Superior temporal gyrus (tissue), 1 donor: ENCODE measurements around the gene DLL1.
"Not testable (repeated sequence)": the region's sequence is repeated elsewhere in the genome, so short reads cannot be mapped to it uniquely, and the experiment has no call there.

Source experiments
- DNase-seq: peaks from one replicate; pipeline ENCODE4 v3.0.0-alpha.2; 2016; ENCODE audit errors: extremely low spot score

Gene DLL1

DNA sequence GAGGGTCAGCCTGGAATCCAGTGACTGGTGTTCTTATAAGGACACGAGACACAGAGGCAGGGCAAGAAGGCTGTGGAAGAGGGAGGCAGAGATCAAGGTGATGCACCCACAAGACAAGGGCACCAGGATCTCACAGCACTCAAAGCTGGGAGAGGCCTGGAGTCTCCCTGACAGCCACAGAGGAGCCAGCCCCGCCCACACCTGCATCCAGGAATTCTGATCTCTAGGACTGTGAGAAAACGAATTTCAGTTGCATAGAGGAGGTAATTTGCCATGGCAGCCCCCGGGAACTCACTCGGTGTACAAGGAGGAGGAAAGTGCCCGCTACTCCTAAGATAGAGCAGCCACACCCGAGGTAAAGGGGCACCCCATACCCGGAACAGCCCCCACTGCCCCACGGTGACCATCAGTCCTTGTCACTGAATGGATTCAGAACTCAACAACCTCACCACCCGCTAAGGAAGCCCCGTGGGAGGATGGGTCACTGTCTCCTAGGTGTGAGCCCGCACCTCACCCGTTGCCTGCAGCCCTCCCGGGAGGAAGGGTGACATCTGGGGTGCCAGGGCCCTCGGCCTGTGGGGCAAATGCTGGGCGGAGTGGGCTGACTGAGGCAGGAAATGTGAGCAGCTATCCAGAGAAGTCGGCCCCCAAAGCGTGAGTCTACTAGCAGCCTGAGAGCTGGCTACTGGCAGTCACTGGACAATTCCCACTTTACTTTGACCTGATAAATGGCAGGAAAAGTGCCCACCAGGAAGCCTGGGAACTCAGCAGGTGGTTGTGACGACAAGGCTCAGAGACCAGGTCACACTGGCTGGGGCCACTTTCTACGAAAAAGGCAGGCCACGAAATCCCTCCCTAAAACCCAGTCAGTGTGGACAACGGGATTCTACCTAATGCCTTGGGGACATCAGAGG is 22.4 kb downstream of the DLL1 start:
- no peak for DNase-seq

DNA sequence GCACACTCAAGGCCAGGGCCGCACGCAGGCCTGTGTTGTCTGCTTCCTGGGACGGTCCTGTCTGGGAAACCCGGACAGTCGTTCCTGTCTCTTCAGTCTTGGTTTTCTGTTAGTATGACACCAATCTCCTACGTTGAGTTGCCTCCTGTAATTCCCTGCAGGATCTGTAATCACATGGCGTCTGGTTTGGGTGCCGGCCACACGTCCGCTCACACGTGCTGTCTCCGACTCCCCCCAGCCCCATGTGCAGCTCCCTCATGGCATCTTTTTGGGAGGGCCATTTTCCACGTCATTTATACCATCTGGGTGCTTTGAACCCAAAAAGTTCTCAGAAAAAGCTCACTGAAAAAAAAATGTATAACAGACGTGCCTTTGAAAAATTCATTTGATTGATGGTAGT is 23.2 kb downstream of the DLL1 start:
- no peak for DNase-seq

DNA sequence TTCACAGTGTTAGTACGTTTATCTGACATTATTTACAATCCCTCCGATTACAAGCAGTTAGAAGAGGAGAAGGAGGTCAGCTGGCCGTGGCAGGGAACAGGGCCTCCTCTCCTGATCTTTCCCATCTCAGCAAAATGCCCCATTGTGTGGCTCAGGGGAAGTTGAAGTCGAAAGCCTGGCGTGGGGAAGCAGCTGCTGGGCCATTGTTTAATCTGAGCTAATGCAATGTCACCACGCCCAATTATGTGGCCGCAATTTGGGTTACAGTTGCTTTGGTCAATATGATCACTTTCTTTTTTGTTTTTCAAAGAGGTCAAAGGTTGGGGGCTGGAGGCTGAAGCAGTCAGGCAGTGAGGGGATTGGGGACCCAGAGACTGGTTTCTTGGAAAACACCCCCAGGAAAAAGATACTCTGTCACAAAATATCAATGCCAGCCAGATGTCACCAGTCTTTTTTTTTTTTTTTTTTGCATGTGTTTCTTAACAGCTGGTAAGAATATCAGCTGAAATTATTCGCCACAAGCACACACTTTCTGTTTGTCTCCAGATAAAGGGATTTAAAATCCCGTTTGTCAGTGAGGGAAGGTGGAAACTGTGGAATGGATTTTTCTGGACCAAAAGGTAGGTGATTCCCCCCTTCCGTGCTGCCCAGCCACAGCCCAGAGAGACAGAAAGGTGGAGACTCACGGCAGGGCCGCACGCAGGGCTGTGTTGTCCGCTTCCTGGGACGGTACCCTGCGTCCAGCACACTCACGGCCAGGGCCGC is 24.6 kb downstream of the DLL1 start:
- DNase-seq = peak; percentile 87

DNA sequence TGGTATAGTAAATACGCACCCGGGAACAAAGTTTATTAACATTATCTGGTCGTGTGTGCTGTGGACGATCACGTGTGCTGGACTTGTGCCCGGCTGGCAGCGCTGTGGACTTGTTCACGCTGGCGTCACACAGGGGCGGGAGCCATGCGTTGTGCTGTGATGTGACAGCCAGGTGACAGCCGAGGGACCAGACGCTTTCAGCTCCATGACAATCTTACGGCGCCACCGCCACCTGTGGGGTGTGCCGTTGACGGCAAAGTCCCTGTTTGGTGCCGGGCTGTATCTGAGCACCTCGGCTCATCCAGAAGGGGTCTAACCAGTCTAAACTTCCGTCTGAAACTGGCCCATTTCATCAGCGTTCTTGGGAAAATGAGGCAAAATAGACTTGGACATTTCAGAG is 25.2 kb downstream of the DLL1 start:
- peak; percentile 84 for DNase-seq

DNA sequence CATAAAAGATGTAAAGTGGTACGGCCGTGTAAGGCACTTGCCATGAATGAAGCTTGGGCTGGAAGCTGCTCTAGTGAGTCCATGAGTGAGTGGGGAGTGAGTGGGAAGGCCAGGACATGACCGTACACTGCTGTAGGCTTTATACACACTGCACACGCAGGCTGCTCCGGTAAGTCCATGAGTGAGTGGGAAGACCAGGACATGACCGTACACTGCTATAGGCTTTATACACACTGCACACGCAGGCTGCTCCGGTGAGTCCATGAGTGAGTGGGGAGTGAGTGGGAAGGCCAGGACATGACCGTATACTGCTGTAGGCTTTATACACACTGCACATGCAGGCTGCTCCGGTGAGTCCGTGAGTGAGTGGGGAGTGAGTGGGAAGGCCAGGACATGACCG is 26.2 kb downstream of the DLL1 start:
- DNase-seq = not testable (repeated sequence)

DNA sequence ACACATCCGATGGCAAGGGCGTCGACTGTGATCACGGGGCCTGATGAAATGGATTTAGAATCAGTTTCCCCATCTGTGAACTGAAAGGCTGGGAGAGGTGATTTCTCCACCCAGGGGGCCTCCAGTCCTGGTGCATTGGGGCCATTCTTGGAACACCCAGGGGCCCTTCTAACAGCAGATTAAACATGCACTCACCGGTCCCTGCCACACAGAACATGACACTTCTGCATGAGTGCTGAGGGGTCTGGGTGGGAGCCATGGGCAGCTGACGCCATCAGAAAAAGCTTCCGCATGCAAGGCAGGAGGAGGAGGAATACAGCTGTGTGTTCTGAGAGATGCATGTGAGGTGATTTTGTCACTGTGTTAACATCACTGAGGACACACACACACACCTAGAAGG is 26.8 kb downstream of the DLL1 start:
- DNase-seq = no peak

DNA sequence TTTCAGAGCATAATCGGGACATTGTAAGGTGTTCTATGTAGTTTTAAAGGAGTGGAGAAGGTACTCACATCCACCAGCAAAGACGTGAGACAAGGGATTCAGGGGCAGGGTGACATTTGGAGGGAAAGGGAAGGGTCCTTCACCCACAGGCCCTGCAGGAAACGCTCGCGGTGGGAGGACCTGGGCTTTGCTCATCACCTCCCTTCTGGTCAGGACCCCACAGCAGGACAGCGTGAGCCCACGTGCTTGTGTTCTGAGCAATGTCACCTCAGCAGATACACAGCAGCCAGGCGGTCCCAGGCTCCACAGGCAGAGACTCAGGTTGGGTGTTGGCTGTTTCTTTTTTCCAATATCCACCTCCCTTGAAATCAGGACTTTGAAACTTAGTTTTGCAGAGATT is 27.5 kb downstream of the DLL1 start:
- no peak for DNase-seq

DNA sequence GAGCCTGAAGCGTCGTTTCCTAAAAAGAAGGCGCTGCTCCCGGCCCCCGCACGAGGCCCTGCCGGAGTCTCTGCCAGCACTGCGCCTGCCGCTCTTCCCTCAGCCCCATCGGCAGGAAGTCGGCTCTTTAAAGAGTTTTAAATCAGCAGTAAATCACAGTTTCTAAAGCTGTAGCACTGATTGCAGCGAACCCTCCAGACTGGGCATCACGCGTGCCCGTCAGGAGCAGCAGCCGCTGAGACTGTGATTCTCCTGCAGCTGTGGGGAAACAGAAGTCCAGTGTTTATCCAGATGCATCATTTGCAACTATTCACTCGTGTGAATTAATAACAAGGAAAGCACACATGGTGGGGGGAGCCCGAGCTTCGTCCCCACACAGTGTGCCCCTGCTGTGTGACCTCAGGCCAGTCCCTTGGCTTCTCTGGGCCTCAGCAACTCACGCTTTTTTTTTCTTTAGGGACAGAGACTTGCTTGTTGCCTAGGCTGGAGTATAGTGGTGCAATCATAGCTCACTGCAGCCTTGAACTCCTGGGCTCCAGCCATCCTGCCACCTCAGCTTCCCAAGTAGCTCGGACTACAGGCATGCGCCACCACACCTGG is 28.3 kb downstream of the DLL1 start:
- DNase-seq = peak; percentile 83

DNA sequence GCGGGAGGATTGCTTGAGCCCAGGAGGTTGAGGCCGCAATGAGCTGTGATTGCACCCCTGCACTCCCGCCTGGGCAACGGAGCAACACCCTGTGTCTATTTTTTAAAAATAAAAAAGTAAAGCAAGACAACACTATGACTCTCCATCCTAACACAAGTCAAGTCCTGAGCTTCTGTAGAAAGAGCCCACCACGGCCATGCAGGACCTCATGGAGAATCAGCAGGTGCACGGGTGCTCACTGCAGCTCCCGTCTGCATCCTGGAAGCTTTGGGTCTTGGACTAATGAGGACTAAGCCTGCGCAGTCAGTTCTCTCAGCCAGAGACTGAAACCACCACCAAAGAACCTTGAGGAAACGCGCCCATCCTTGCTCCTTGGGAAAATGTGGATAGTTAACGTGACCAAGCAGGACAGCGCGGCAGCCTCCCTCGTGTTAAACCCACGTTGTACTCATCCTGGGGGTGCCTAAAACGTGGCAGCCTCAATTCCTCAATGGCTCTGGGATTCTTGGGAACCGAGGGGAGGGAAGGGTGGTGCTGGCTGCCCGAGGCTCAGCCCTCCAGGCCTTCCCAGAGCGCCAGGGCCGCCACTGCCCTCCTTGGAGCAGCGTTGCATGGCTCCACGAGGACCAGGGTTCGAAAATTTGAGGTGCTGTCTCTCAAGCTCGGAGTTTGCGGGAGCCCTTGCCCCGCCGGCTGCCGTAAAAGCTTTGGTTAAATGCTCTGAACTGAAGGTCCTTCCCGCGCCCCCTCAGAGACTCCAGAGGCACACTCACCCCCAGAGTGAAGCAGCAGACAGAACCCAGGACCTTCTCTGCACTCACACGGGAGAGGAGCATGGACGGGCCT is 29.0 kb downstream of the DLL1 start:
- no peak for DNase-seq

DNA sequence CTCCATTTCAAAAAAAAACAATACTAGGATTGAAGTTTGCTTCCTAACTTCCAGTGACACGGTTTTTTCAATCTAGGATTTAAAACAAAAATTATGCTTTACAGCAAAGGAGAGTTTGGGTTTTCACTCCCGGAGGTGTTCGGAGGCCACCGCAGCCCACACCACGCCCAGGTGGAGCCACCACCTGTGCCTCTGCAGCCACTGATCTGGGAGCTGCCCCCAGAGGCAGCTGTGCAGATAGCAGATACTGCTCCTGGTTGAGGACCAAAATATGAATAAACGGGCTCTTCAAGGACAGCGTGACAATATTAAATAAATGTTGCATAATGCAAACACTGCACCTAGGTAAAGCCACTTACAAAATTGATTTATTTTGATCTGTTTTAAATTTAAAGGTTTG is 30.2 kb downstream of the DLL1 start:
- no peak for DNase-seq

DNA sequence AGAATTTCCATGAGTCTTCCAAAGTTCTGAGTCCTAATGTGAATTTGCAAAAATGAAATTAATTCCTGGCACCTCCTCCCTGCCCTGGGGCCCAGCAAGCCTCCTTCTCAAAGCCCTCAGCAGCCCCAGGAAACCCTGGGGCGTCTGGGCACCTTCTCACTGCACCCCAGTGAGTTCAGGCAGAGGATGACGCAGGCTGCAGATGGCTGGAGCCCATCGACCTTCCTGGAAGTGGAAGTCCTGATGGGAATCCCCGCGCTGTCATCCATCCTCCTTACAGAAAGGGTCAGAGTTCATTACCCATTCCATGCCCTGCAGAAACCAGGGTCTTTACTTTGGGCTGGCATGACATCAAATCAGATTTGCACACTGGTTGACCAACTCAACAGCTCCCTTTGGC is 31.6 kb downstream of the DLL1 start:
- DNase-seq = no peak

DNA sequence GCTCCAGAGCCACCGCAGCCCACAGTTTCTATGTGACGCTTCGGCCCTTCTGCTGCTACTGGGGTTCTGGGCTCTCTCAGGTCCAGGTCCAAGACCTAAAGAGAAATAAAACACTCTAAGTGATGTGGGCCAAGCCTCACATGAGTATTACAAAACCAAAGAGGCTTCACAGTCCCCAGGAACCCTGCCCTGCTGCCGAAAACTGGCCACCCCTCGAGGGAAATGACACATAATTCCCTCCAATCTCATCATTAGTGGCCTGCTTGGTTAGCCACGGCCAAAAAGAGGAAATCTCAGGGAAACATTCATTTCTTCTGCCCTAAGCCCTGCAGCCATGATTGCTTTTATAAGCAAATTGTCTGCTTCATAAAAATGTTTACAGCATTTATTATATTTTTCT is 32.5 kb downstream of the DLL1 start:
- DNase-seq = no peak

DNA sequence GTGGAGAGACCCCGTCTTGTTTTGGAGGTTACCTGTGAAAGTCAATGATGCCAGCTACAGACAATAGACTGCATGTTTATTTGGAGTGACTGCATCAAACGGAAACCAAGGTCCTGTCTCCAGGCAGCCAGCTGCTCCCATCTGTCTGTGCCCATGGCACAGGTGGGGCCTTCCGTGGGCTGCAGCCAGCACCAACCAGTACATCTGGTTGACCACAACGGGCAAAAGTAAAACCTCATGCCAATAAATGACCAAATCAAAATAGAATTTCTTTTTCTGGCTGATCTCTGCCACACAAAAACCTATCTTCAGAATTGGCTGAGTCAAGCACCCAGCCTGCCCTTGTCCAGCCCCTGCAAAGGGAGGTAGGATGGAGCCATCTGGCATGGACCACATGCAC is 33.5 kb downstream of the DLL1 start:
- DNase-seq = no peak

DNA sequence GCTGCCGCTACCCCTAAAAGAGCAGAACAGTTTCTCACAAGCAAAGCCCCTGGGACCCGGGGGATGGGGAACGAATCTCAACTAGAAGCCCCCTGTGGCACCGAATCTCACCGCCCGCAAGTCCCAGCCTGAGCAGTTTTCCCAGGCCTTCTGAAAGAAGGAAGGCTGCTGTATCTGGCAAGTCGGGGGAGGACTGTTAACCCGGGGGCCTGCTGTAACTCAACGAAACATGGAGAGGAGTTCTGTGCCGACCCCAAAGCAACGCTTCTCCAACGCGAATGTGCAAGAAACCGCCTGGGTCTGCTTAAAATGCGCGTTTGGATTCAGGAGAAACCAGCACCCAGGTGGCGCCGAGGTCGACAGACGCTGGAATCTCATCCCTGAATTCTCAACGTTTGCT is 34.2 kb downstream of the DLL1 start:
- DNase-seq = no peak

DNA sequence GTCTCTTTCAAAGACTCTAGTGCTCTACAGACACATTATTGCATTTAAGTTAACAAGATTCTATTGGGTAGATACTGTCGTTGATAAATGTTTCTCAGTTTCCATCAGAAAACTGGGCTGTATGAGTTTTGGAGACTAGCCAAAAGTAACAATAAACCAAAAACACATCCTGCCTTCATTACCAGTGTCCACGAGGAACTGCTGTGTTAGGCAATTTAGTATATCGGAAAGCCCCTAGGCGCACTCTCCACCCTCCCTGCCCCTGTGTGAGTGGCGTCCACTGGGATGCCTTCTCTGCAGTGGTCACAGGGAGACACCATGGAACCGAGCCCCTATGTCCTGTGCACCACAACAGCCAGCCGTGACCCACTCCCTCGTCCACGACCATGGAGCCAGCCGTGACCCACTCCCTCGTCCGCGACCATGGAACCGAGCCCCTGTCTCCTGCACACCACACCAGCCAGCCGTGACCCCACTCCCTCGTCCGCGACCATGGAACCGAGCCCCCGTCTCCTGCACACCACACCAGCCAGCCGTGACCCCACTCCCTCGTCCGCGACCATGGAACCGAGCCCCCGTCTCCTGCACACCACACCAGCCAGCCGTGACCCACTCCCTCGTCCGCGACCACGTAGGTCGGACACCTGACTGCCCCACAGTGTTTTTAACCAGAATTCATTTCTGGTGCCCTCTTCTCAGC is 35.3 kb downstream of the DLL1 start:
- DNase-seq = no peak

DNA sequence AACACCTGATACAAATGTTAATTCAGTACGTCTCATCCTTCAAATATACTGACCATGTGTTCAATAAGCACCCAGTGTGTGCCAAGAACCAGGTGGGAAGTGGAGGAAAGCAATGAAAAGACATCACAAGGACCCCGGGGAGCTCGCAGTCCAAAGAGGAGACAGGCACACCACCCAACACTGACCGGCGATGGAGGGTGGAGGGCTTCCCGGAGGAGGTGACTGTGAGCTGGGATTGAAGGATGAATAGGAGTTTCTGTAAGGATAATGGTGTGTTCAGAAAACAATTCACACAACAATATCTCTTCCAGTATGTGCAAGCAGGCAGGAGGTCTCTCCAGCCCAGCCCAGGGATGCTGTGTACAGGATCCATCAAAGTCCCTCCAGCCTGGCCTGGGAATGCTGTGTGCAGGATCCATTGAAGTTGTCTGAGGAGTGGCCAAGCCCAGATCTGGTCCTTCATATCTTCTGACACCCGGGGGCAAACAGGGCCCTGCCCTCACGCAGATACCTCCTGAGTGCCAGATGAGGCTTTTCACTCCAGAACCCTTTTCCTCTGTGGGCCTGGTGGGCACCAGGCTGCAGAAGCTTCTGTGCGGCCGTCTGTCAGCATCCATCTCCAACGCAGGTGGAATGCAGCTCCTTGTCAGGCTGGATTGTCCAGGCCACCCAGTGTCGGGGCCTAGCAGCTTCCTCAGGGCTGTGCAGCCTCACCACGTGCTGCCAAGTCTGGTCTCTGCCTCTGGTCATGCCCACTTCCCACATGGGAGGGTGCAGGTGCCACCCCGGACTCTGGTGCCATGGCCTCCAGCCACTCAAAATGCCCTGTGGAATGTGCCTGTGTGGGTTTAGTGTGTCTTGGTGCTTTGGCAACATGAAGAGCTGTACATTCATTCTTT is 36.3 kb downstream of the DLL1 start:
- no peak for DNase-seq

DNA sequence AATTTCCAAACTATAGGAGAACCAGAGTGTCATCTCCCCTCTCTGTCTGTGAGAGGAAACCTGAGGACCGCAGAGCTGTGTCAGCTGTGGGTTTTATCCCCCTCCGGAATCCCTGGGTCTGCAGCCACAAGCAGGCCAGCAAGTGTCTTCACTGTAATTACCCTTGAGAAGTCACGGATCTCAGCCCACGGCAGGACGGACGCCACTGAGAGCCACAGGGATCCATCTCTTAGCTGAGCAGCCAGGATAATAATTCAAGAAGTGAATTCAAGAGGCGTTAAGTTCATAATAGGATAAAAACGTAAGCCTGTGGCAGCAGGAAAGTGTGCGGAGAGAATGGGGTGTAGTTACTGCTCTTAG is 37.0 kb downstream of the DLL1 start:
- DNase-seq = no peak

DNA sequence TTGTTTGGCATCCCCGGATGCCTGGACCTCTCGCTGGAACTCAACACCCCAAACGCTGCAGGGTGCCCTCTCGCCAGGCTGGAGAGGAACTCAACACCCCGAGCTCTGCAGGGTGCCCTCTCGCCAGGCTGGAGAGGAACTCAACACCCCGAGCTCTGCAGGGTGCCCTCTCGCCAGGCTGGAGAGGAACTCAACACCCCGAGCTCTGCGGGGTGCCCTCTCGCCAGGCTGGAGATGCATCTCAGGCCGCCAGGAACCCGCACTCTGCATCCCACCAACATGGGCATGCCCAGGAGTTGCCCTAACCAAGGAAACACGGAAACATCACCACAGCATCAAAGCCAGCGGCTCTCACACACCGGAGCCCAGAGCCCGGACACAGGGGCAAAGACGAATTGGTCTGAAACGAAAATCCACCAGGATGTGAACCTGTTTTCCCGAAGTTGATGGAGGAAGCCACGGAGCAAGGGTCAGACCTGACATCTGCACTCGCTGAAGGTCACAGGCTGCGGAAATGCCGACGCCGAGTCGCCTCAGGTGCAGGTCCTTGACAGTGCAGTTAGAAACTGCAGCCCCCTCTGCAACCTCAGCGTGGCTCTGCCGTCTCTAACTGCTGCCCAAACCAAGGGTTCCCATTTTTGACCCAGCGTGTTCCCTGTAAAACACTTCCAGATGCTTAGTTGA is 37.5 kb downstream of the DLL1 start:
- no peak for DNase-seq

DNA sequence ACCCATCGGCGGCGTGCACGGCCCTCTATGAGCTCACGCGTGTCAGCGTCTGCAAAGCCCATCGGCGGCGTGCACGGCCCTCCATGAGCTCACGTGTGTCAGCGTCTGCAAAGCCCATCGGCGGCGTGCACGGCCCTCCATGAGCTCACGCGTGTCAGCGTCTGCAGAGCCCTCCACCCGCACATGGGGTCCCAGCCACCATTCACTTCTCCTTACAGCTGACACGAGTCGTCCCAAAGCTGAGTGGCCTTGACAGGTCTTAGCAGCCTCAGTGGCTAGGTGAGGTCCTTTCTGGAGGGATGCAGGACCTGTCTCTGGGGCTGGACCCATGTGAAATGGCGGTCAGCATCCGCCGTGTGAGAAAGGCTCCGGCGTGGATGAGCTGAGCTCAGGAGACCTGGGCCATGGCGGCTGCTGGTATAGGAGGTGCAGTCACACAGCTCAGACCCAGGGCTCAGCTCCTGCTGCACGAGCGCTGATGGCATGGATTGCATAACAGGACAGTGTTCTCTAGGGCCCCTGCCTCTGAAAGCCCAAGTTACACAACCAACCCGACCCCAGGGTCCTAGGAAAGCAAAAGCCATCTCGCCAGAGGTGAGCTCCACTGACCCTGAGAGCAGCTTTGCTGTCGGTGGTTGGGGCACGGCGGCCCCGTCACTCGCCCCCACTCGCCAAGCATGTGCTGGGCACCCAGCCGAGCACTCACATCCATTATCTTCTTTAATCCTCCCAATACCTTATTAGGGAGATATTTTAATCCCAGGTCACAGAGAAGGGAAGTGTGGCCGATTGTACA is 38.9 kb downstream of the DLL1 start:
- no peak for DNase-seq
